ENCODE measurements around the gene PORCN.

DNA sequence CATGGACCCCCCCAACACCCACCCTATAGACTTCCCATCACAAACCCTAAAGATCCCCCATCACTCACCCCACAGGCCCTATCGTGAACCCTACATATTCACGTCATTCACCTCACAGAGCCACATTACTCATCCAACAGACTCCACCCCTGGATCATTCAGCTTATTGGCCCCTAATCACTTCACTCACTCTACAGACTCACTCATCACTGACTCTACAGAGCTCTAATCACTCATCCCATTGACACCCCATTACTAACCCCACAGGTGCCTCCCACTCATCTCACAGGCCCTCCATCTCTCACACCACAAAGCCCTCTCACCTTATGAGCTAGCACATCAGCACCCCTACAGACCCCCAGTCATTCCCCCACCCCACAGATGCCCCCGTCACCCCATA is 24.4 kb downstream of the PORCN start:
- TF ChIP-seq EZH2 (IDR thresholded peaks at IDR 0.05) (no peak), POLR2A (IDR thresholded peaks at IDR 0.05; ENCODE audit: borderline replicate concordance, extremely low read depth, insufficient read depth, insufficient read length) (no peak), SRF (IDR thresholded peaks at IDR 0.05; ENCODE audit: low read depth) (no peak)
